HG03460 (cell line): ENCODE data around the gene UBL4A.

ENCODE experiments used
- ATAC-seq: cut with Tn5 transposase; IDR thresholded peaks from one replicate; pipeline ENCODE4 v1.9.1; 2021; ENCODE audit not compliant: unreplicated experiment

The UBL4A gene

DNA sequence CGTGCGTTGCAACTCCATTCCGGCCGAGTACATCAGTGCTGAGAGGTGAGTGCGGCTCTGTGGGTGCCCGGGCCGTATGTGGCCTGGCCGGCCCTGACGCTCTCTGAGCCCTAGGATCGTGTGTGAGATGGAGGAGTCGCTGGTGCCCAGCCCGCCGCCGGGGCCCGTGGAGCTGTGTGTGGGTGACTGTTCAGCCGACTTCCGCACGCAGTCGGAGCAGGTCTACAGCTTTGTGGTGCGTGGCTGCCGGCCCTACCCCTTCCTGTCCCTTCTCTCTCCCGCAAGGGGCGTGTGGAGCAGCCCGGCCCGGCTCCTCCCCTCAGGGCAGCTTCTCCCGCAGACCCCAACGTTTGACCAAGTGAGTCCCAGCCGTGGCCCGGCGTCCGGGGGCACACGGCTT, 20.4 kb downstream of the UBL4A start:
- ATAC-seq: no peak

DNA sequence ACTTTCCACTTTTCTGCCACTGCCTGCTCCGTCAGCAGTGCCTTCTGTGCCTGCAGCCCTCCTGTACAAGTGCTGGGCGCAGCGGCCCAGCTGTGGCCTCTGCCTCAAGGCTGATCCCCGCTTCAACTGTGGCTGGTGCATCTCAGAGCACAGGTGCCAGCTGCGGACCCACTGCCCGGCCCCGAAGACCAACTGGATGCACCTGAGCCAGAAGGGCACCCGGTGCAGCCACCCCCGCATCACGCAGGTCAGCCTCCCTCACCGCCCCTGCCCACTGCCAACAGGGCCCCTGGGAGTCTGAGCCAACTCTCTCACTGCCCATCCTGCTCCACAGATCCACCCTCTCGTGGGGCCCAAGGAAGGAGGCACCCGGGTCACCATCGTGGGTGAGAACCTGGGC, 20.8 kb downstream of the UBL4A start:
- no peak for ATAC-seq

DNA sequence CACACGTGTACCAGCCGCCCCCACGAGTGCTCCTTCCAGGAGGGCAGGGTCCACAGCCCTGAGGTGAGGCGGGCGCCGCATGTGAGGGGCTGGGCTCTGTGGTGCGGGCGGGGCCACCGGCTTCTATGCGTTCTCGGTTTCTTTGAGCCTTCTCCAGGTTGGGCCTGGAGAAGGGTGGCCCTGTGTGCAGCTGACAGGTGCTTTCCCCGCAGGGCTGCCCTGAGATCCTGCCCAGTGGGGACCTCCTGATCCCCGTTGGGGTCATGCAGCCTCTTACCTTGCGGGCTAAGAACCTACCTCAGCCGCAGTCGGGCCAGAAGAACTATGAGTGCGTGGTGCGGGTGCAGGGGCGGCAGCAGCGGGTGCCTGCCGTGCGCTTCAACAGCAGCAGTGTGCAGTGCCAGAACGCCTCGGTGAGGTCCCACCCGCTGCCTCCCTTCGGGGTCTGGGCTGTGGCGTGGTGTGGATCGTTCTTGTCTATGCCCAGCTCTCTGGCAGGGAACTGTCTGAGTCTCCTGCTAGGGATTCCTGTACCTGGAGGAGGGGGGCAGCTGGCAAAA, 21.5 kb downstream of the UBL4A start:
- no peak for ATAC-seq

DNA sequence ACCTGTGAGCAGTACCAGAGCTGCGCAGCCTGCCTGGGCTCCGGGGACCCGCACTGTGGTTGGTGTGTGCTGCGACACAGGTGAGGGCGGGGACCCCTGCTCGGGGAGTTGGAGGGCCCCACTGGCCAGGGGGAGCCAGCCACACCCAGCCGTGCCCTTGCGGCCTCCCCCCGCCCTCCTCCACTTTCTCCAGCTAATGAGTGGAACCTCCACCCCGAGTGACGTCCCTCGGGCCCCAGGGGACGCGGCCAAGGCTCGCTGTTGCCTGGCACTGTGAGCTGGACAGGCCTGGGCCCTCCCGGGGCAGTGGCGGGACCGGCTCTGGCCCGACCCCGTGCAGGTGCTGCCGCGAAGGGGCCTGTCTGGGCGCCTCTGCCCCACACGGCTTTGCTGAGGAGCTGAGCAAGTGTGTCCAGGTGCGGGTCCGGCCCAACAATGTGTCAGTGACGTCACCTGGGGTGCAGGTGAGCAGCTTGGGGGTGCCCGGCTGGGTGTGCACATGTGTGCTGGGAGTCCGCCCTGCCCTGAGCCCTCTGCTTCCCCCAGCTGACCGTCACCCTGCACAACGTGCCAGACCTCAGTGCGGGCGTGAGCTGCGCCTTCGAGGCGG, 22.7 kb downstream of the UBL4A start:
- no peak for ATAC-seq

DNA sequence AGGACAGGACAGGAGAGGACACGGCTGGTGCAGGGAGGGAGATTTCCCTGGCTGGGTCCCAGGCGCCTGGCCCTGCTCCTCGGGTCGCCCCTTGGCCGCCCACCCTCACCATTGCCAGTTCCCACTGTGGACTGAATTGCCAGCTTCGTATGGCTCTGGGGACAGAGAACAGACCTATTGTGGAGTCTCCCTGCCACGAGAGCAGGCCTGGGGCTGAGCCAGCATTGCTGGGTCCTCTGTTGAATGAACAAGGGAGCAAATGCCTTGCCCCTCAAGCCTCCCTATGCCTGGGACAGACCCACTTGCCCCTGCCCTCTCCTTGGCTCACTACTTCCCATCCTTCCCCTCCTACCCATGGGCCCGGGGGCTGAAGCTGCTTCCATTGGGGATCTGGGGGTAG, 24.0 kb downstream of the UBL4A start:
- no peak for ATAC-seq

DNA sequence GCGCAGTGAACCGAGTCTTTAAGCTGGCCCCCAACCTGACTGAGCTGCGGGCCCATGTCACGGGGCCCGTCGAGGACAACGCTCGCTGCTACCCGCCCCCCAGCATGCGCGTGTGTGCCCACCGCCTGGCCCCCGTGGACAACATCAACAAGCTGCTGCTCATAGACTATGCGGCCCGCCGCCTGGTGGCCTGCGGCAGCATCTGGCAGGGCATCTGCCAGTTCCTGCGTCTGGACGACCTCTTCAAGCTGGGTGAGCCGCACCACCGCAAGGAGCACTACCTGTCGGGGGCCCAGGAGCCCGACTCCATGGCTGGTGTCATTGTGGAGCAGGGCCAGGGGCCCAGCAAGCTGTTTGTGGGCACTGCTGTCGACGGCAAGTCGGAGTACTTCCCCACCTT, 26.1 kb downstream of the UBL4A start:
- ATAC-seq: no peak

DNA sequence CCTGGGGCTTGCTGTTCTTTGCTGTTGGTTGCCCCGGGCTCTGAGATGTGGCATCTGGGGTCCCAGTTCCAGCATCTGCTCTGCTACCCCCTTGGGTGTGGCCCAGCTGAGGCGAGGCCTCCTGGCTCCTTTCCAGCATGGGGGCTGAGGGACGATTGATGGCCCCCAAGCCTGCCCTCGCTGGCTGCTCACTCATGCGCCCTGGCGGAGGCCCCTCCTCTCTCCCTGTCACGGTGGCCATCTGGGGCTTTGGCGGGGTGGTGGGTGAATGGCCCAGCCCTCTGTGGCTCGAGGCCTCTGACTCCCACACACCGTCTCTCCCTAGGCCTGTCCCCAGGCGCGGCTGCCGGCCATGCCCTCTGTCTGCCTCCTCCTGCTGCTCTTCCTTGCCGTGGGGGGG, 26.6 kb downstream of the UBL4A start:
- ATAC-seq: no peak

DNA sequence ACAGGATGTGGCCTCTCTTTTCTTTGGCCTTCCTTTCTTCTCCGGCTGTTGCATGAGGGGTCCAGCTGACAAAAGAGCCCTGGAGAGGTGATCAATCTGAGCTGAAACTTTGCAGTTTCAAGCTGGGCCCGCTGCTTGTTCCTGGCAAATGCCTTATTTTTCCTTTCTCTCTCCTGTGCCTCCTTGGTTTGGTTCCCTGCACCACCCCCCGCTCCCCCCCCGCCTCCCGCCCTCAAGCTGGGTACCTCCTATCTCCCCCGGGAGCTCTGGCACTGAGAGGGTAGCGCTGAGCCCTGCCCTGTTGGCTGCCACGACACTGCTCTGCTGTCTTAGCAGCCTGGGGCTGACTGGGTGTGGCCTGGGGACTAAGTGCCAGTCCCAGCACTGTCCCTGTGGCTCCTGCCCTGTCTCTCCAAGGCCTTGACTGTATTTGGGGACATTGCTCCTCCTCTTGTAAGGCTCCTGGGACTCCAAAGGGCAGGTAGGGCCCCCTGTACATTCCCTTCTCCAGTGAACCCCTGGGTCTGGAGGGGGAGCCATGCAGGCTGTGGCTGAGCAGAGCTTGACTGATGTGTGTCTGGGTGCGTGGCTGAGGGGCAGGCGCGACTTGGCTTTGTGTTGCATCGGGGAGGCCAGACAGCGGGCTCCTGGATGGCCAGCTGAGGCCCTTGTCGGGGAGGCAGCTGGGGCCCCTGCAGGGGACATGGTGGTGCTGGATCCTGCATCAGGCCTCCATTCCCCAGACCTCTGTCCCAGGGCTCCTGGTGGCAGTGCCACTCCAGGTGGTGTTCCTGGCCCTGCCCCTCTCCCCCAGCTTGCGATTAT, 27.2 kb downstream of the UBL4A start:
- no peak for ATAC-seq

DNA sequence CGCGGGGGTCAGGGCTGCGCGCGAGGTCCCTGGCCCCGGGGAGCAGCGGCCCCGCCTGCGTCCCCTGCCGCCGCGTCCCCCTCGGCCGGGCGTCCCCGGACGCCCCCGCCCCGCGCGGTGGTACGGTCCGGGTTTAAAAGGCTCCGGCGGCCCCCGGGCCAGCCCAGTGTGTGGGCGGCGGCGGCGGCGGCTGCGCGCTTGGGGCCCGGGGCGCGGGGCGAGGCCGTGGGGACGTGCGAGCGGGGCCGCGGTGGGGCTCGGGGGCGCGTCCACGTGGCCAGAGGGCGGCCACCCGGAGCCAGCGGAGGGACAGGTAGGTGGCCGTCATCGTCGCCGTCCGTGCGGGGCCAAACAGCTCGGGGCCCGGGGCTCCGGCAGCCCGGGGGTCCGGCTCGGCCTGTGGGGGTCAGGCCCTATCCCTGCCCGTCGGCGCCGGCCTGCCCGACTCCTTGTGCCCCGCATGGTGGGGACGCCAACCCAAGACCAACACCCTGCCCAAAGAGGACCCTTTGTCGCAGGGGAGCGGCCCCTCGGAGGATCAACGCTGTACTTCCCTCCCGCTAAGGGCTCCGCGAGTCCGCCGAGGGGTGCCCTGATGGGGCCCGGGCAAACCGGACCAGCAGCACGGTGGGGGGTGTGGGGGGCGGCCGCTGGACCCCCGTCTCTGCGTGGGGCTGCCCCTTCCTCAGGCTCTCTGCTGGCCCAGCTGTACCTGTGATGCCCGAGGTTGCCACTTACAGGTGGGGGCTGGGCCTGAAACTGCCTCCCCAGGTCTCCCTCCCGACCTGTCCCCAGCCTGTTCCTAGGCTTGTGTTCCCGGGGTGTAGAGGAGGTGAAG, 28.1 kb downstream of the UBL4A start, which contains the start of gene PLXNA3:
TSS of gene PLXNA3 (plus strand) at position 166 of the 838 bp plus-strand sequence. CDS start 1,903 bp downstream, outside the sequence.
- ATAC-seq: peak; percentile 55

DNA sequence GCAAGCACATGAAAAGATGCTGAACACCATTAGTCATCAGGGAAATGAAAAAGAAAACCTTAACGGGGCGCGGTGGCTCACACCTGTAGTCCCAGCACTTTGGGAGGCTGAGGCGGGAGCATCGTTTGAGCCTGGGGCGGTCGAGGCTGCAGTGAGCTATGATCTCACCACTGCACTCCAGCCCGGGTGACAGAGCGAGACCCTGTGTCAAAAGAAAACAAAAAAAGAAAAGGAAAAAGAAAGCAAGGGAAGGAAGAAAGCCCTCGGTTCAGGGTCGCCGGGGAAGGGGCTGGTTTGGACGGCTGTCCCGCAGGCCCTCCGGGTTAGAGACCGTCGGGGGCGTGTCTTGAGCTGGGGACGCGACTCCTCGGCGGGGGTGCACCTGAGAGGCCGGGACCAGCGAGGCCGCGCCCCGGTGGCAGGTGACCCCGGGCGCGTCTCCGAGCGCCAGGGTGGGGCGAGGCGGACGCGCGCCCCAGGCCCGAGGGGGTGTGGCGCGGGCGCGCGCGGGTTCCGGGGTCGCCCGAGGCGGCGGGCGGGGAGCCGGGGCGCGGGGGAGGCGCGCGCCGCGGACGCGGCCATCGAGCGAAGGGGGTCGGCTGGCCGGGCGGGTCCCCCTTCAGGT, 28.8 kb downstream of the UBL4A start:
- ATAC-seq: peak; percentile 54

DNA sequence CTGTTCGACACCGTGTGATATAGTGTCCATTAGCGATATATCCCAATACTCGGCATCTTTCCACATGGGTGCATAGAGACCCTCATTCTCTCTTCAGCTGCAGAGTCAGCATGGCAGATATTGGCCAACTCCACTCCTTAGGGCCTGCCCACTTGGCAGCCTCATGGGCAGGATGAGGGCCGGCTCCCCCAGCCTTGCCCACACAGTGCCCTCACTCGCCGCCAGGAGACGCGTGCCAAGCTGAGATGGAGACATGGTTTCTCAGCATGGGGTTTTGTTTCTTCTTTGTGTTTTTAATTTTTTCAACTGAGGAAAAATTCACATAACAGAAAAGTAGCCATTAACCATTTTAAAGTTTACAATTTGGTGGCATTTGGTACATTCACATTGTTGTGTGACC, 33.6 kb downstream of the UBL4A start:
- ATAC-seq: no peak

DNA sequence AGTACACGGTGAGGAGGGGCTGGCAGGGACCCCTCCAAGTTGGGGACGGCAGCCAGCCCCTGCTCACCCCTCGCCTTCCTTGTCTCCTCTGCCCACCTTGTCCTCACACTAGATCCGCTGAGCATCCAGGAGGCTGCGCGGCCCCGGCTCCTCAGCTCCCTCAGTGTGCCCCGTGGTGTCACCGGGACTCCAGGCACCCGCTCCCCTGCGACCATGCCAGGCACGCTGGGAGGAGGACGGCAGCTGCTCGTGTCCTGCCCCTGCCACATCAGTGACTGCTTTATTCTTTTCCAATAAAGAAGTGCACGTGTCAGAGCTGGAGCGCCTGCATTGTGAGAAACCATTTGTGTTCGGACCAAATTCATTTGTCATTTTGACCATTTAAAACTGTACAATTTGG, 36.1 kb downstream of the UBL4A start:
- ATAC-seq: no peak

DNA sequence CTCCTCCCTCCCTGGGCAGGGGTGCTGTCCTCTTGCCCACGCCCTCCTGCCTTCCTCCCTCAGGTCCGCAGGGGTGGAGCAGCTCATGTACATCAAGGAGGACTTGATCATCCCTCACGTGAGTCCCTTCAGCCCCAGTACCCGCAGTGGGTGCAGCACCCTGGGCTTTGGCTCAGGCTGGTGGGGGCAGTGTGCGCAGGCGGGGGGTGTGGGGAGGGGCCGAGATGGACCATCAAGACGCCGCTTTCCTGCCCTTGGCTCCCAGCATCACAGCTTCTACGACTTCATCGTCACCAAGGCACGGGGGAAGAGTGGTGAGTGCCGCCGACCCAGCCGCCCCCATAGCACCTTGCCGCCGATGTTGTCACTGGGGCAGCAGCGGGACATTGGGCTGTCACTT, 36.8 kb downstream of the UBL4A start:
- ATAC-seq: no peak

DNA sequence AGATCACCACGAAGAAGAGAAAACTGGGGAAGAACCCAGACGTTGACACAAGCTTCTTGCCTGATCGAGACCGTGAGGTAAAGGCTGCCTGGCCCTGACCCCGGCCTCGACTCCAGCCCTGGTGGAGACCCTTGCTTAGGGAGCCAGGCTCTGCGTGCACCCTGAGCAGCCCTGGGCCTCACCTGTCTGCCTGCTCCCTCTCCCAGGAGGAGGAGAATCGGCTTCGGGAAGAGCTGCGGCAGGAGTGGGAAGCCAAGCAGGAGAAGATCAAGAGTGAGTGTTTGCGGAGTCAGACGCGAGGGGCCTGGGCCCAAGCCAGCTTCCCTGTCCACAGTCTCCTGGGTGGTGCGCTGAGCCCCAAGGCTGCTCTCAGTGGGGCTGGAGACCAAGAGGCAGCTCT, 37.9 kb downstream of the UBL4A start:
- no peak for ATAC-seq

DNA sequence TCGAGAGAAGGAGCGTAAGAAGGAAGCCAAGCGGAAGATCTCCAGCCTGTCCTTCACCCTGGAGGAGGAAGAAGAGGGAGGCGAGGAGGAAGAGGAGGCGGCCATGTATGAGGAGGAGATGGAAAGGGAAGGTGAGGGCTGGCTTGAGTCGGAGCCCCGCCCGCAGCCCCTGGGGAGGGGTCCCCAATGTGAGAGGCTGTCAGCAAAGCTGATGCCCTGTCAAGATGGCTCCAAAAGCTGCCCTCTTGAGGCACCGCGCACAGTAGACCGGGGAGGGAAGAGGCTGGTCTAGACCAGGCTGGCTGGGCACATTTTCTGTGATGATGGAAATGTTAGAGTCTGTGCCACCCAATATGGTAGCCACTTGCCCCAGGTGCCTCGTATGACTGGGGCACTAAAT, 40.0 kb downstream of the UBL4A start:
- ATAC-seq: no peak

DNA sequence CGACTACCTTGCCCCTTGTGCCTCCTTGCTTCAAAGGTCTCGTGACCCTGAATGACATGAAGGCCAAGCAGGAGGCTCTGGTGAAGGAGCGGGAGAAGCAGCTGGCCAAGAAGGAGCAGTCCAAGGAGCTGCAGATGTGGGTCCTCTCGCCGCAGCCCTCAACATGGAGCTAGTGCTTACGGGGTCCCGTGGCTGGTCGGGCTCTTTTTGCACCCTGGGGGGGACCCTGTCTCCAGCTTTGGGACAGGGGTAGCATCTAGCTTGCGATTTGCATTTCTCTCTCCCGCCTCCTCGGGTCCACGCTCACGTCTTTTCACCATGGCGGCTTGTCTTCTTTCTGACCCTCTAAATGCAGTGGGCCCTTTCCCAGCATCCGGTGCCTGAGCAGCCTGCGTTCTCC, 40.6 kb downstream of the UBL4A start:
- ATAC-seq: no peak

DNA sequence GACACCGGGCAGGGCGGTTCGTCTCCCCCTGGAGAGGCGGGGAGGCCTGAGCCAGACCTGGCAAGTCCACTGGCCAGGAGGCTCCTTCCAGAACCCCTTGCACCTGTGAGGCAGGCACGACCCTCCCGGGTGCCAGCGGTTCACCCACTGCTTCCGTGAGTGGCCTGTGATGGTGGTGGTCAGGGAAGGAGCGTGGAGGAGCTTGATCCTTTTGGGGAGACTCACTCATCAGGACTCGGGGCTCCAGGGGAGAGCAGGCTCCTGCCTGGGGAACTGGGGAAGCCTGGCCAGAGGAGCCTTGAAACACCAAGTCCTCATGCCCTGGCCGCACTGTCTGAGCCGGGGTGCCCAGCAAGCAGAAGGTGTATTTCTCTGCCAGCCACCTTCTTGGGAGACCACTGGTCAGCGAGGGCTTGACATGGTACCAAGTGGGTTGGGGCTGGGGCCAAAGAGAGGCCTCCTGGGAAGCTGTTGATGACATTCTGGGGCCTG, 41.6 kb downstream of the UBL4A start:
- ATAC-seq: no peak

DNA sequence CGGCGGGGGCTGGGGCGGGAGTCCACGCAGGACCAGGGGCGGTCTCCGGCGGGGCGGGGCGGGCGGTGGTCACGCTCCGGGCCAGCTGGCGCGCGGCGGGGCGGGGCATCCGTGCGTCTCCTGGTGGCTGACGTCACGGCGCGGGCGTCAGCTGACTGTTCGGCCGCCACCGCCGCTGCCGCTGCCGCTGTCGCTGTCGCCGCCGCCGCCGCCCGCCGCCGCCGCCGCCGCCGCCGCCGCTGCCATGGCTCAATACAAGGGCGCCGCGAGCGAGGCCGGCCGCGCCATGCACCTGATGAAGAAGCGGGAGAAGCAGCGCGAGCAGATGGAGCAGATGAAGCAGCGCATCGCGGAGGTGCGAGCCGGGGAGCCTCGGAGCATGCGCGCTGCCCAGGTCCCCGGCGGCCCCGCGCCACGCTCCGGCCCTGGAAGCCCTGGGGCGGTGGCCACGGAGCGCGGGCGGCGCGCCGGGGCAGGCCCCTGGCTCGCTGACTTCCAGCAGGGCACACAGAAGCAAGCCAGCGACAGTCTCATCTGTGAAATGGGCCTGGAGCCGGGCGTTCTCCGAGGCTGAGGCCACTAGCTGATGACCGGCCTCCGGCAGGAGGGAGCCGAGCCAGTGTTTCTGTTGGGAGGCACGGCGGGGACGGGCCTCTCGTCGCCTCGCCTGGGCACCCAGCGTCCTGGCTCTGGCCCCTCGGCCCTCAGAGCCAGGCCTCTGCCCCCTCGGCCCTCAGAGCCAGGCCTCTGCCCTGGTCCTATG, 42.2 kb downstream of the UBL4A start, which contains the start of gene FAM50A:
TSS of gene FAM50A (plus strand) at position 150 of the 763 bp plus-strand sequence. CDS start at position 245, 95 bp downstream.
- peak; percentile 87 for ATAC-seq

DNA sequence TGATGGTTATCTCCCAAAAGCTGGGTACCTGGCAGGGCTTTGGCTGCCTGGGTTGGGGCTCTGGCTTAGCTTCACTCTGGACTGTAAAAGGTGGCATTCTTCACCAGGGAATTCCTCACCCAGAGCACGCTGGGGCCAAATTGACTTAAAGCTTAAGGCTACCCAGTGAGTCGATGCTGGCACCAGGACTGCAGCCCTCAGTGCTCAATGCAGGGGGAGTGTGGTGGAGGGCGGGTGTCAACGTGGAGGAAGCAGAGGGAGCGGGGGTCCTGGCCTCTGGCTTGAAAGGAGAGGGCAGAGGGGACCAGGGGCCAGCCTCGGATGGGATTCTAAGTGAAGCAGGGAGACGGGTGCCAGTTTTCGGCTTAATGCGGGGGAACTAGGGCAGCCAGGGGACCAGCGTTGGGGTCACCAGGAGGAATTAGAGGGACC, 42.9 kb downstream of the UBL4A start:
- peak; percentile 2 for ATAC-seq
